Glomerular visceral epithelial cell (primary cell): Measurements from ENCODE around the gene PTGS2.
A peak's percentile ranks its signal among the peaks of the same experiment; 100 is the strongest.
"Not testable (repeated sequence)": the region's sequence is repeated elsewhere in the genome, so short reads cannot be mapped to it uniquely, and the experiment has no call there.

Experiments used
- DNase-seq: peaks from one replicate; pipeline ENCODE4 v3.0.0-alpha.2; 2016; ENCODE audit errors: extremely low spot score

Gene PTGS2

DNA sequence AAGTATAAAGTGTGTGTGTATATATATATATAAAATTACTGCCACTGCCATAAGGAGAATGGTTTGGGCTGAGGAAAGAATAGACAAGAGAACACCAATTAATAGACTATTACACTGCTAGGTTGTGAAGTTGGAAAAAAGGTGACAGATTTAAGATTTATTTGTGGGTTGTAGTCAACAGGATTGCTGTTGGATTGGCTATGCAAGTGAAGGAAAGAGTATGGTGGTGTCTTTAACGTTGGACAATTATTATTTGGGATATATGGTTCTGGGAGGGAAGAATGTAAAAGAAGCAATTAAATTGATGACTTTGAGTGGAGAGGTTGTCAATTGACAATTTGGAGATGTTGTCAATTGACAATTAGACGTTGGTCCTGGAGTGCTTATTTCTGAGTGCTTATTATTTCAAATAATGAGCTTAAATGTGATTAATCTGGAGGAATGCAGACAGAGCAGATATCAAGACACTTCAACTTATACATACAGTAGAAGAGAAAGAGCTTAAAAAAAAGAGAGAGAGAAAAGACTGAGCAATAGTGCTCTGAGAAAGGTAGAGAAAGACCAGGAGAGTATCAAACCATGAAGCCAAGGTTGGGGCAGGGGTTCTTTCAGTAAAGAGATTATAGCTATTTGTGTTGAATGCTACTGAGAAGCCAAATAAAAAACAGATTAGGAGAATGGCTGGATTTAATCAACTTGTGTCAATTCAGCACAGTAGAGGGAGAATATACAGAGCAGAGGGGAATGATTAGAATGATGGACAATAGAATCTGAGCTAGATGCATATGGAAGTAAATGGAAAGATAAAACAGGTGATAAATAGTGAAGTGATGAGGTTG is 9.7 kb downstream of the PTGS2 start:
- DNase-seq: no peak

DNA sequence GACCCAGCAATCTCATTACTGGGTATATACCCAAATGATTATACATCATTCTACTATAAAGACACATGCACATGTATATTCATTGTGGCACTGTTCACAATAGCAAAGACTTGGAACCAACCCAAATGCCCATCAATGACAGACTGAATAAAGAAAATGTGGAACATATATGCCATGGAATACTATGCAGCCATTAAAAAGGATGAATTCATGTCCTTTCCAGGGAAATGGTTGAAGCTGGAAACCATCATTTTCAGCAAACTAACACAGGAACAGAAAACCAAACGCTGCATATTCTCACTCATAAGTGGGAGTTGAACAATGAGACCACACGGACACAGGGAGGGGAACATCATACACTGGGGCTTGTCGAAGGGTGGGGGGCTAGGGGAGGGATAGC is 10.4 kb downstream of the PTGS2 start:
- not testable (repeated sequence) for DNase-seq

DNA sequence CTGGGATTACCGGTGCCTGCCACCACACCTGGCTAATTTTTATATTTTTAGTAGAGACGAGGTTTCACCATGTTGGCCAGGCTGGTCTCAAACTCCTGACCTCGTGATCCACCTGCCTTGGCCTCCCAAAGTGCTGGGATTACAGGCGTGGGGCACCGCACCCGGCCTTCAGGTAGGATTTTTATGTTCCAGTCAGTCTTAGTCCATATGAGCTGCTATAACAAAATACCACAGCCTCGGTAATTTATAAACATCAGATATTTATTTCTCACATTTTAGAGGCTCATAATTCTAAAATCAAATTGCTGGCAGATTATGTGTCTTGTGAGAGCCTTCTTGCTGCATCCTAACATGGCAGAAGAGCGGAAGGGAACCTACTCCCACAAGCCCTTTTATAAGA is 16.0 kb downstream of the PTGS2 start:
- DNase-seq: not testable (repeated sequence)

DNA sequence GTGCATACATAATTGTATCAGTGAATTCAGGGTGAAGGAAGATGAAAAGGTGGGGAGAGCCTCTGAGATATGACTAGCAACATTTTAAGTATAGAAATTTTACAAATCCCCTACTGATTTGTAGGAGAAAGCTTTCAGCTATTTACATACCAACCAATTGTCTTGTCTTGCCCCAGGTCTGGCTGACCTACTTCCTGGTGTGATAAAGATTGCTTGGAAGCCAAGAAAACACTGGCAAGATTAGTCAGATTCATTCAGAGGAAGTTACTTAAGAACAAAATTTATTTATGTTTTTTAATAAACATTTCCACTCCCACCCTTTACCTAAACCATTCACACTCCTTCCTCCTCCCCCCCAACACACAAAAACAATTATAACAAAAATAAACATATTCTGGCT is 17.5 kb downstream of the PTGS2 start:
- DNase-seq: no peak

DNA sequence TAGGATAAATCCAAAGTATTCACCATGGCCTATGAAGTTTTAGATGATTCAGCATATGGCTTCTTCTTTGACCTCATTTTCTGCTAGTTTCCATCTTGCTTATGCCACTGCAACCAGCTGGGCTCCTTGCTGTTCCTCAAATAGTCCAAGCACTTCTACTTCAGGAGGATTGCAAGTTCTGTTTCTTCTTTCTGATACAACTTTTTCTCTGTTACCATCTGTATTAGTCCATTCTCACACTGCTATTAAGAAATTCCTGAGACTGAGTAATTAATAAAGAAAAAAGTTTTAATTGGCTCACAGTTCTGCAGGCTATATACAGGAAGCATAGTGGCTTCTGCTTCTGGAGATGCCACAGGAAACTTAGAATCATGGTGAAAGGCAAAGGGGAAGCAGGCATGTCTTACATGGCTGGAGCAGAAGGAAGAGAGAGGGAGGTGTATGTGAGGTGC is 20.3 kb downstream of the PTGS2 start:
- DNase-seq: no peak

DNA sequence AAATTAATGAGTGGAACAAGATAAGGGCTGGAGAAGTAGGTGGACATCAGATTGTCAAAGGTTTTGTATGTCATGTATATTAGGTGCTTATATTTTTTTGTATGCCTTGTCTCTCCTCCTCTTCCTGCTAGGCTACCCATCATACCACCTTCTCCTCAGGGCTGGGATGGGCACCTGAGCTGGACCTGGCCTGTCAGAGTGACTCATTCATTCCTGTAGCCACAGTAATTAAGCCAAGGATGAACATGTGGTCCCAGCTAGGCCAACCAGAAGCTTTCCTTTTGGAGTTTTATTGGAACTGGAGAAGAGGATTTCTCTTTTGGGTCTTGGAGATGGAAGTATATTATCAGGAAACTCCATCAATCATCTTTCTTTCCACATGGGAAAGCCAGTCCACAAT is 21.2 kb downstream of the PTGS2 start:
- no peak for DNase-seq

DNA sequence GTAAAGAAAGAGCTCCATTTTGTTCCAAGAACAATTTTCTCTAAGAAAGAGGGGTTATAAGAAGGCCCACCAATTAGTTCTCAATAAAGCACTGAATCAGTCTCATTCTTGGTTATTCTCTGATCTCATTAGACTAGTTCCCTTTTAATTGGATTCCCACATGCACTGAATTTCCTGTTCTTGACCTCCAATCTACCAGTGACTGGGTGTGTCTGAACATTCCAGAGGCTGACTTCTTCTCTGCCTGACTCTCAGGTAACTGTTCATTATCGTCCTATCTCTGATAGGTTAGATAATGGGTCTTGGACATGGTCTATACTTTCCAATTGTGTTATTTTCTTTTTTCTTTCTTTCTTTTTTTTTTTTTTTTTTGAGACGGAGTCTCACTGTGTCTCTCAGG is 22.7 kb downstream of the PTGS2 start:
- no peak for DNase-seq

DNA sequence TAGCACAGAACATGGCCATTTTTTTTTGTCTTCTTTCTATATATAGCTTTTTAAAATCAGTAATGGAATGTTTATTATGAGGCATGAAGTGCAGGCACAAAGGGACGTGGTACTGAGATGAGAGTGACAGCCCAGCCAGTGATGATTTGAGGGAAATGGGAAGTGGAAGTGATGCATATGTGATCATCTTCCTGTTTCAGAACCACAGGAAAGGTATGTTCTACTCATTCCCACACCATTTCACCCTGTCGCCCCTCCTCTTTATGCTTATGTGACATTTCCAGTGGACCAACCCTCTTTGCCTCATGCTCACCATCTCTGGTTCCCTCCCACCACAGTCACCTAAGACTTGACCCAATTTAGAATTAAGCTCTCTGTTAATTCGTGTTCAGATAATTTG is 24.3 kb downstream of the PTGS2 start:
- DNase-seq: no peak

DNA sequence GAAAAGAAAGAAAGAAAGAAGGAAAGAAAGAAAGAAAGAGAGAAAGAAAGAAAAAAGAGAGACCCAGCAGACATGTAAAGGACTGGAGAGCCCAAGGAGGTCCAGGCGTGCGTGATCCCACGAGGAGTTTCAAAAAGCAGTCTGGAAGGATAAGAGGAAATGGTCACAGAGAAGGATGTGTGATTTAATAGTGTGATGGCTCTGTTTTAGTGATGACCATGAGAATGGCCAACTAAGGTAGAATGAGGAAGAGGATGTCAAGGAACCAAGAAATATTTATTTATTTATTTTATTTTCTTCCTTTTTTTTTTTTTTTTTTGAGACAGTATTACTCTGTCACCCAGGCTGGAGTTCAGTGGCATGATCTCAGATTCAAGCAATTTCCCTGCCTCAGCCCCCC is 25.5 kb downstream of the PTGS2 start:
- DNase-seq: no peak

DNA sequence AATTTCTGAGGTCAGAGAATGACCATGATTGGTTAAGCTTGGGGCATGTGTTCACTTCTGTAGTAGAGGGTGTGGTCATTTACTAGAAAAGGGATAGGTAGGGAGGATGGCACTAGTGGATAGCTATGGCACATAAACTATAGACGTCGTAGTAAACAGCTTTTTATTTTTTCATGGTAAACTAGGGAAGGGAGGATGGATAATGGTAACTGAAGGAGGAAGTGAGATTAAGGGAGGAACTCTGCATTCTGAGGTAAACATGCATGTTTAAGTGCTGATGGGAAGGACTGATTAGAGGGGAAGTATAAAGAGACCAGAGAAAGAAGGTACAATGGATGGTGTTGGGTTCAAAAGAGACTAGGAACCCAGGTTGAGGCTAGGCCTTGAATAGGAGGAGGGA is 26.9 kb downstream of the PTGS2 start:
- DNase-seq: no peak

DNA sequence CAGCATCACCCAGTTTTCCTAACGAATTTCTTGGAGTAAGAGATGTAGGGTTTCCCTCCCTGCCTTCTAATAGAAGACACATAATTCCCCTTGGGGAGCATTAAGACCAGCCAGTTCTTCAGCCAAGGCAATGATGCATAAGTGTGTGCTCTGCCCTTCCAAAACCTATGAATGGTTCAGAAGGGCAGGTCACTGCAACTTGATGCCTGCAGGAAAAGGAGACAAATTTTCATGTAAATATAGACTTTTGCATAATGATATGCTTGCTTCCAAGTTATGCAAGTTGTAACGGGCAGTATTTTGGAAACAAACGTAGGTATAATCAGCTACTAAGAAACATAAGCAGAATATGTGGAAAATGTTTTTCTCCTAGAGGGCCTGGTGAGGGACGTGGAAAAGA is 31.6 kb downstream of the PTGS2 start:
- no peak for DNase-seq

DNA sequence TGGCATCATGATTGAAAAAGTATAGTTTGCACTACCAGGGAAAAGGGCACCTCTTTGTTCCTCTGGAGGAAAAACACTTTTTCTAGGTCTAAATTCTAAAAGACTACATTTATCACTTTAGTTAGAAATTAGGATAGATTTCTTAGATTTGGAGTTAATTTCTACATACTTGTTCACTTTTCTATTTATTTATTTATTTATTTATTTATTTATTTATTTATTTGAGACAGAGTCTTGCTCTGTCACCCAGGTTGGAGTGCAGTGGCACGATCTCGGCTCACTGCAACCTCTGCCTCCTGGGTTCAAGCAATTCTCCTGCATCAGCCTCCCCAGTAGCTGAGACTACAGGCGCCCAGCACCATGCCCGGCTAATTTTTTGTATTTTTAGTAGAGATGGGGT is 32.2 kb downstream of the PTGS2 start:
- DNase-seq: not testable (repeated sequence)

DNA sequence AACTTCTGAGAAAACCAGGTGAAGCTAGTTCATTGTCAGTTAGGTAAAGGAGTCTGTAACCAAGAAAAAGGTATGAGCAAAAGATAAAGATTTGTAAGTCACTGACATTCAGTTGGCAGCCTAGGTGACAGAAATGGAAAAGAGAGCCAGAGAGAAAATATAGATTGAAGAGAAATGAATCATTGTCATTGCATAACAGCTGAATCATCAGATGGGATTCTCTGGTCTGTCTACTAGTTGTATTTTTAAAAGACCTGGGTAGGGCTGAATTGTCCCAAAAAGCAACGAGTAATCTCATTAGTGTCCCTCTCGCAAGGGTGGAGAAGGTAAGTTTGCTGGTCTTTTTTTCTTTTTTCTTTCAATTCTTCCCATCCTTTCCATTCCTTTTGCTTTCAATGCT is 36.6 kb downstream of the PTGS2 start:
- peak; percentile 11 for DNase-seq

DNA sequence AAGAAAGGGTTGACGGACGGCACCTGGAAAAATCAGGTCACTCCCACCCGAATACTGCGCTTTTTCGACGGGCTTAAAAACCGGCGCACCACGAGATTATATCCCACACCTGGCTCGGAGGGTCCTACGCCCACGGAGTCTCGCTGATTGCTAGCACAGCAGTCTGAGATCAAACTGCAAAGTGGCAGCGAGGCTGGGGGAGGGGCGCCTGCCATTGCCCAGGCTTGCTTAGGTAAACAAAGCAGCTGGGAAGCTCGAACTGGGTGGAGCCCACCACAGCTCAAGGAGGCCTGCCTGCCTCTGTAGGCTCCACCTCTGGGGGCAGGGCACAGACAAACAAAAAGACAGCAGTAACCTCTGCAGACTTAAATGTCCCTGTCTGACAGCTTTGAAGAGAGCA is 42.7 kb downstream of the PTGS2 start:
- DNase-seq: not testable (repeated sequence)

DNA sequence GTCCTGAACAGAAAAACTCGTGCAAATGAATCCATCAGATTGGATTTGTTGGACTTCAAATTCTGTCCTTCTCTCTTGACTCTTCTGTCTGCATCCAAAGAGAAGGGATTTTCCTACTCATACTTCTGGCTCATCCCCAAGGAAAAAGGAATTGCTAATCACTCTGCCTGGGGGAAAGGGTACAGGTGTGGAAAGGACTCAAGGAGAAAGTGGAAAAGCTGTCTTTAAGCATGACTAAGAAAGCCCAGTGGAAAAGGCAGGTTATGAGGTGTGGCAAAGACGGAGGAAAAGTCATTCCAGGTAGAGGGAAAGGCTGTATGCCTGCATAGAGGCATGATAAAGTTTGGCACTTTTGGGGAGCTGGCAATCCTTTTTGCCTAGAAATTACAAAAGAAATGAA is 43.4 kb downstream of the PTGS2 start:
- no peak for DNase-seq

DNA sequence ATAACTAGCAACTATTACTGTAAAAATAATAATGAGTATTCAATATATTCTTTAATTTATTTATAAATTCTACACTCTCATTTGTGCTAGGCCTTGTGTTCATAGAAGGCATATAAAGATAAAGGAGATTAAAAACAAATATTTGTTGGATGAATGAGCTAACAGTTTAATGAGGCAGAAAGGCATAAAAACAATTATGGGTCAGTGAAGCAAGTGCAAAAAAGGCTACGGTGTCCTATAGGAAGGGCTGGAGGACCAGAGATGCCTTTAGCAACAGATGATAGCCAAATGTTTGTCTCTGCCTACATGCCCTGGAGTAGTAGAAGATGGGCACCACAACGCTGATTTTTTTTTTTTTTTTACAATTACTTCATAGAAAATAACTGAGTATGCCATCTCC is 45.7 kb downstream of the PTGS2 start:
- DNase-seq: no peak

DNA sequence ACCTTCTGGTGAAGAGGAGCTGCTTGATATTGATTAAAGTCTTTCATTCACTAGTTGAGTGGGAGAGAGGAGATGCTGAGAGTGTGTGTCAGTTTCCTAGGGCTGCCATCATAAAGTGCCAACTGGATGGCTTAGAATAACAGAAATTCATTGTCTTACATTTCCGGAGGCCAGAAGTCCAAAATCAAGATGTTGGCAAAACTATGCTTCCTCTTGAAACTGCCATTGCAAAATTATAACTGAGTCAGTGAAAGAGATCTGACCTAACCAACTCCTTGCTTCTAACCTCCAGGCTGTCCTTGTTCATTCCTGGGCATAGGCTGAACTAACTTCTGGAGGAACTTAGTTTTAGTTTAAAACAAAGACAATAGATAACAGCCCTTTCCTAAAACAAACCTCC is 47.1 kb downstream of the PTGS2 start:
- DNase-seq: no peak

DNA sequence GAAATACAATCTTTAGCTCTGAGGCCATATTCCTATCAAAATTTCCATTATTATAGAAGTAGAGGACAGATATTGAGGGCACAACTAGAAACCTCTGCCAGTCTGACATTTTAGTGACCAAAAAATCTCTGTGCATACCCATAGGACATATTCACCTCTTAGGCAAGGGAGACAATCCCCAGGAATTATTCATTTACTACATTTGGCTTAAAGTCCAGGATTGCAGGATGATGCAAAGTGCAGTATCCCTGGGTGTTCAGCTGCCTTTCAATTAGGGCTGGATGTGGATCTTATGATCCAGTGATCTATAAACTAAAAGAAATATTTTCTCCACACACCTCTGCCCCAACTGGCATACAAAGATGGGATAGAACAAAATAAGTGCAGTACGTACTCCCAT is 50.9 kb downstream of the PTGS2 start:
- DNase-seq: no peak

DNA sequence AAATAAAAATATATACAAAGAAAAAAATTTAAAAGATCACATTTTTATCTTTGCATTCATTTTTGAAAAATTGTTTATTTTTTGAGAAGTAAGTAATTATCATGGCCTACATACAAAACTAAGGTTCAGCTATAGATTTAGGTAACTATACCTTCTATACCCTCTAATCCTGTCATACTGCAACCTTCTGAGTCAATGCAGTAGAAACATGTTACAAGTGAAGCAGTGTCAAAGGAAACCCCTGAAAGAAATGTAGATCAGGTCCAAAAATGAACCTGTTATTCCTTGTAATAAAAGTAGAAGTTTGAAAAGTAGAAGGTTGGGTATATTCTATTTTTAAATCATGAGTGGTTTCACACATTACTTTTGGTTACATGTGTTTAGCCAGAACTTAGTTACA is 51.3 kb downstream of the PTGS2 start:
- DNase-seq: no peak

DNA sequence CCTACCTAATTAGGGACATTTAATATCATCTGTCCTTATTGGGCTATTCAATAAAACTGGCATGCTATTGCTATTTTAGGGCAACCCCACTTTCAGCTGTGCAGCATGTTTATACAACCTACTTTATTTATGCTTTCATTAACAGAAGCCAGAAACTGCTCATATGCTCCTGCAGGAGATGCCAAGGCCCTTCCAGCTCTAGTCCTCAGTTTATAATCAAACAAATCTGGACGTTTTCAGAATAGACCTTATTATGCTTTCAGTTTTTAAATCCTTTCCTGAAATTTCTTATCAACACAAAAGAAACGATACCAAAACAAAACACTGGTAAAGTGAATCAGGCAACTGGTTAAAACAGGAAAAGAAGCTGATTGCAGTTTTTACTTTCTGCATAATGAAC is 53.2 kb downstream of the PTGS2 start:
- no peak for DNase-seq

DNA sequence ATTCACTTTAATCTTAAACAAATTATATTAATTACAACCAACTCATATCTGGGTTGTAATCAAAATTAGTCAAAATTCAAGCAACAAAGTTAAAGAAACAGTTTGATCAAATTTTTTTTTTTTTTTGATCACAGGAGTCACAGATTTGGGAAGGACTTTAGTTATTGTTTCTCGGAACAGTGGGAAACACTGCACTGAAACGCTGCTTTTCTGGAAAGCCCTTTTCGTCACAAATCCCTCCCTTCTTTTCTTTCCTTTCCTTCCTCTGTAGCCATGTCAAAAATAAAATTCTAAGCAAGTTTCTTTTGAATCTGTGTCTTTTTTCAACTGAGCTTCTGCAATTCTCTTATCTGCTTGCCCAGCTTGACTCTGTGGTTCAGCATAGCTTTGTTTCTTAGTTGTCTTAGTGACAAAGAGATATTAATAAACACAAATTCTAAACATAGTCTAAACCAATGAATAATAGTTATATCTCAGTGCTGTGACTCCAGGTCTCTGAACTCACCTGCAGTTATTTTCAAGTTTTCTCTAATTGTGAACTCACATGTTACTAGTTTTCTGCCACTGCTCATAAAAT is 53.8 kb downstream of the PTGS2 start:
- no peak for DNase-seq

DNA sequence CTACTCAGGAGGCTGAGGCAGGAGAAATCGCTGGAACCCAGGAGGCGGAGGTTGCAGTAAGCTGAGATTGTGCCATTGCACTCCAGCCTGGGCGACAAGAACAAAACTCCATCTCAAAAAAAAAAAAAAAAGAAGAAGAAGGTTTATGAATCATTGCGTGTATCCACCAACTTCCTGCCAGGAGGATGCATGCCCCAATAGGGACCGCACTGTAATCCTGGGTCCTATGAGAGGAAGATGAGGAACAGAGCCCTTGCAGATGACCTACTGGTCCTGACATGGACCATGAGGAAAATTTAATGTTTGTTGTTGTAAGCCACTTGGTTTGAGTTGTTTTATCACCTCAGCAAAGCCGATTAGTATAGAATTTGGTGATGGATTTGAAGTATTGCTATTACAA is 56.7 kb downstream of the PTGS2 start:
- DNase-seq: no peak
